DOHH2 (cell line): ENCODE measurements around the gene DCDC2.

ENCODE experiments used
- EZH2phosphoT487 ChIP-seq: fragments of 200-600 bp; sonication (generic); IDR thresholded peaks from 2 replicates; pipeline ENCODE4 v1.6.1; 2017; ENCODE audit warnings: borderline replicate concordance, mild to moderate bottlenecking, antibody characterized with exemption, low read length, moderate library complexity, mixed read lengths
- TF ChIP-seq, protein P1 (sequence below): fragments of 200-600 bp; sonication (generic); IDR thresholded peaks from one replicate; pipeline ENCODE4 v1.5.1; 2014; ENCODE audit warnings: antibody characterized with exemption, mild to moderate bottlenecking, low read depth, low read length; ENCODE audit not compliant: poor library complexity, severe bottlenecking

DNA sequence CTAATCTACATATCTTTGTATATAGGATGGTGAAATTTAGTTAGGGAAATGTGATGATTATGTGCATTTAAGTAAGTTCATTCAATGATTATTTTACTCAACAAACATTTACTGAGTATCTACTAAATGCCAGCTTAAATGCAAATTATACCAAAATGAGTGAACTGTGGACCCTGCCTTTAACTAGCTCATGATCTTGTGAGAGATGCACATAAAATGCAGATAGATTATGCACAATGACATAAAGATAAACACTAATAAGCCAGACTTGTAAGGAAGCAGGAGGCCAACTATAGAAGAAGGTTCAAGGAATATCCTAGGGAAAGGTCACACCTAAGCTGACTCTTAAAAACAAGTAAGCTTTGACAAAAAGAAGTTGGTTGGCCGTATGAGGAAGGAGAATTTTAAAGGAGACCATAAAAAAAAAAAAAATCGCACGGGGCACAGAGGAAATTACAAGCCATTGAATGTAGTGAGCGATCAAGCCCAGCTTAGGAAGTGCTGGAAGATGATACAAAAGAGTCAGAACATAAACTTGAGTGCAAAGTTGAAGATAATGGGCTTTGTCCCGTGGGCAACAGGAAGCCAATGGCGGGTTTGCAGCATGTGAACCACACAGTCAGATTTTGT is 123.9 kb downstream of the DCDC2 start:
- TF ChIP-seq, protein P1, sequence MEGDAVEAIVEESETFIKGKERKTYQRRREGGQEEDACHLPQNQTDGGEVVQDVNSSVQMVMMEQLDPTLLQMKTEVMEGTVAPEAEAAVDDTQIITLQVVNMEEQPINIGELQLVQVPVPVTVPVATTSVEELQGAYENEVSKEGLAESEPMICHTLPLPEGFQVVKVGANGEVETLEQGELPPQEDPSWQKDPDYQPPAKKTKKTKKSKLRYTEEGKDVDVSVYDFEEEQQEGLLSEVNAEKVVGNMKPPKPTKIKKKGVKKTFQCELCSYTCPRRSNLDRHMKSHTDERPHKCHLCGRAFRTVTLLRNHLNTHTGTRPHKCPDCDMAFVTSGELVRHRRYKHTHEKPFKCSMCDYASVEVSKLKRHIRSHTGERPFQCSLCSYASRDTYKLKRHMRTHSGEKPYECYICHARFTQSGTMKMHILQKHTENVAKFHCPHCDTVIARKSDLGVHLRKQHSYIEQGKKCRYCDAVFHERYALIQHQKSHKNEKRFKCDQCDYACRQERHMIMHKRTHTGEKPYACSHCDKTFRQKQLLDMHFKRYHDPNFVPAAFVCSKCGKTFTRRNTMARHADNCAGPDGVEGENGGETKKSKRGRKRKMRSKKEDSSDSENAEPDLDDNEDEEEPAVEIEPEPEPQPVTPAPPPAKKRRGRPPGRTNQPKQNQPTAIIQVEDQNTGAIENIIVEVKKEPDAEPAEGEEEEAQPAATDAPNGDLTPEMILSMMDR, result no peak
- TF ChIP-seq EZH2phosphoT487, result no peak
